GM12878 (cell line): ENCODE data around the gene CMTM2. TPM values are rescaled to one million over a fixed set of nuclear protein-coding genes. Genes with fewer than 3 reads are reported as not detected.

ENCODE experiments used
- ATAC-seq: fragments of 200-7000 bp; cut with Tn5 transposase; 3 replicates; pipeline ENCODE4 v1.9.1; 2020; ENCODE audit warnings: mild to moderate bottlenecking, moderate library complexity
- BruUV-seq: library from RNA; stranded (reverse); fragments of 400-500 nt; replicated peaks from 2 replicates; lab custom pipeline; 2021; lab: Mats Ljungman, UMichigan
- CTCF ChIA-PET: fragments of 300-600 bp; sonication (Branson Sonifier 250); formaldehyde crosslinking; extraction: SDS; loops from one replicate; lab custom pipeline; 2021; ENCODE audit warnings: inconsistent platforms; lab: Yijun Ruan, JAX
- POLR2A ChIA-PET: fragments of 350-600 bp; formaldehyde crosslinking; extraction: SDS; loops from one replicate; lab custom pipeline; 2021; ENCODE audit warnings: inconsistent platforms; lab: Charles Lee
- RAD21 ChIA-PET: fragments of 300-600 bp; sonication (Branson Sonifier 250); formaldehyde crosslinking; loops from one replicate; lab custom pipeline; 2023; ENCODE audit warnings: antibody characterized with exemption; ENCODE audit not compliant: unreplicated experiment; lab: Charles Lee
- SMC1A ChIA-PET: fragments of 300-600 bp; sonication (Branson Sonifier 250); formaldehyde crosslinking; loops from one replicate; lab custom pipeline; 2023; ENCODE audit not compliant: unreplicated experiment, uncharacterized antibody; lab: Charles Lee
- DNase-seq: peaks from one replicate; pipeline ENCODE4 v3.0.0-alpha.2; 2011; ENCODE audit warnings: low read depth, low spot score
- FAIRE-seq: peaks from 3 replicates; lab custom pipeline; 2011; peaks lifted over from hg19 to GRCh38; lab: Jason Lieb, UNC
- H2AFZ ChIP-seq: 2 replicates; pipeline ENCODE4 v1.6.0; 2011; ENCODE audit warnings: low read depth, low read length, control low read depth; ENCODE audit not compliant: control insufficient read depth
- H3K27ac ChIP-seq: 2 replicates; pipeline ENCODE4 v1.5.1; 2011; ENCODE audit warnings: control low read depth; ENCODE audit not compliant: control insufficient read depth, insufficient read depth
- H3K27me3 ChIP-seq, 2 experiments: replicated peaks in 1 of 2; 2 replicates each; pipeline versions ENCODE4 v1.6.0 to v1.6.1; 2011; ENCODE audit warnings: low read length in 1 of 2; ENCODE audit not compliant: control insufficient read depth in 2 of 2, insufficient read depth in 2 of 2
- H3K36me3 ChIP-seq, 2 experiments: 2 replicates each; pipeline ENCODE4 v1.5.1; 2011; ENCODE audit warnings: low read length in 1 of 2; ENCODE audit not compliant: control insufficient read depth in 2 of 2, insufficient read depth in 2 of 2
- H3K4me1 ChIP-seq: 2 replicates; pipeline ENCODE4 v1.6.1; 2011; ENCODE audit warnings: mild to moderate bottlenecking, low read length, moderate library complexity, mixed read lengths; ENCODE audit not compliant: control insufficient read depth, insufficient read depth
- H3K4me2 ChIP-seq: 2 replicates; pipeline ENCODE4 v1.6.0; 2011; ENCODE audit warnings: control low read depth; ENCODE audit not compliant: control insufficient read depth, insufficient read depth
- H3K4me3 ChIP-seq: fragments of 200-600 bp; sonication (generic); 2 replicates; pipeline ENCODE4 v1.5.1; 2016
- H3K79me2 ChIP-seq: 2 replicates; pipeline ENCODE4 v1.6.0; 2011; ENCODE audit warnings: low read length; ENCODE audit not compliant: control insufficient read depth, insufficient read depth
- H3K9ac ChIP-seq: 2 replicates; pipeline ENCODE4 v1.8.0; 2011; ENCODE audit warnings: low read length, control low read depth, mixed read lengths; ENCODE audit not compliant: control insufficient read depth, insufficient read depth
- H3K9me3 ChIP-seq: replicated peaks from 3 replicates; pipeline ENCODE4 v1.5.1; 2011; ENCODE audit warnings: mild to moderate bottlenecking, low read length; ENCODE audit not compliant: control insufficient read depth, insufficient read depth
- H4K20me1 ChIP-seq: 2 replicates; pipeline ENCODE4 v1.6.0; 2011; ENCODE audit not compliant: control insufficient read depth, insufficient read depth
- ATF7 ChIP-seq: fragments of 450-650 bp; IDR thresholded peaks from 2 replicates; pipeline ENCODE4 v1.6.1; 2016; ENCODE audit warnings: low read depth, mild to moderate bottlenecking
- BRCA1 ChIP-seq: IDR thresholded peaks from 2 replicates; pipeline ENCODE4 v1.6.1; 2011; ENCODE audit warnings: low read depth, low read length, improper control_type of control experiment
- CBFB ChIP-seq: IDR thresholded peaks from 2 replicates; pipeline ENCODE4 v1.6.1; 2016; ENCODE audit warnings: antibody characterized with exemption, low read depth
- CBX3 ChIP-seq: fragments of 200-600 bp; sonication (generic); IDR thresholded peaks from 2 replicates; pipeline ENCODE4 v1.6.1; 2016; ENCODE audit warnings: low read depth, borderline replicate concordance
- CREM ChIP-seq: IDR thresholded peaks from 2 replicates; pipeline ENCODE4 v1.6.1; 2014; ENCODE audit warnings: antibody characterized with exemption, low read depth
- EP300 ChIP-seq, 2 experiments: fragments of 150-350 bp in 1 of 2; IDR thresholded peaks; 2 replicates each; pipeline ENCODE4 v1.6.1; 2011 to 2012; ENCODE audit warnings: low read depth in 2 of 2, low read length in 2 of 2, borderline replicate concordance in 1 of 2, improper control_type of control experiment in 1 of 2, inconsistent platforms in 1 of 2; ENCODE audit not compliant: control insufficient read depth in 1 of 2
- ESRRA ChIP-seq: IDR thresholded peaks from 2 replicates; pipeline ENCODE4 v1.6.1; 2012; ENCODE audit warnings: mild to moderate bottlenecking, low read length, improper control_type of control experiment
- GATAD2B ChIP-seq: fragments of 450-650 bp; conservative IDR thresholded peaks from 2 replicates; pipeline ENCODE4 v1.6.1; 2017; ENCODE audit warnings: low read depth, mild to moderate bottlenecking, moderate library complexity
- MEF2B ChIP-seq: fragments of 450-650 bp; IDR thresholded peaks from 2 replicates; pipeline ENCODE4 v1.6.1; 2018; ENCODE audit warnings: mild to moderate bottlenecking, moderate library complexity; ENCODE audit not compliant: partially characterized antibody, poor library complexity, severe bottlenecking
- MLLT1 ChIP-seq: fragments of 450-650 bp; IDR thresholded peaks from 2 replicates; pipeline ENCODE4 v1.6.1; 2016; ENCODE audit warnings: mild to moderate bottlenecking
- NBN ChIP-seq: fragments of 450-650 bp; IDR thresholded peaks from 2 replicates; pipeline ENCODE4 v1.6.1; 2016
- NR2C1 ChIP-seq: fragments of 450-650 bp; IDR thresholded peaks from 2 replicates; pipeline ENCODE4 v1.6.1; 2017; ENCODE audit warnings: antibody characterized with exemption, mild to moderate bottlenecking, moderate library complexity
- NR2C2 ChIP-seq: IDR thresholded peaks from 2 replicates; pipeline ENCODE4 v1.6.1; 2011; ENCODE audit warnings: borderline replicate concordance, low read depth; ENCODE audit not compliant: control insufficient read depth, insufficient read length
- PML ChIP-seq: IDR thresholded peaks from 2 replicates; pipeline ENCODE4 v1.6.1; 2012; ENCODE audit warnings: low read length, inconsistent platforms
- POLR2AphosphoS2 ChIP-seq: IDR thresholded peaks from 2 replicates; pipeline ENCODE4 v1.6.1; 2011; ENCODE audit warnings: low read depth, mild to moderate bottlenecking, low read length, improper control_type of control experiment, moderate library complexity
- RBBP5 ChIP-seq: fragments of 200-600 bp; sonication (generic); conservative IDR thresholded peaks from 2 replicates; pipeline ENCODE4 v1.6.1; 2016
- RUNX3 ChIP-seq: IDR thresholded peaks from 2 replicates; pipeline ENCODE4 v1.6.1; 2012; ENCODE audit warnings: low read length, inconsistent platforms
- SUZ12 ChIP-seq: fragments of 200-600 bp; sonication (generic); IDR thresholded peaks from one replicate; pipeline ENCODE4 v1.6.1; 2018; ENCODE audit warnings: antibody characterized with exemption, mild to moderate bottlenecking; ENCODE audit not compliant: unreplicated experiment
- USF2 ChIP-seq: IDR thresholded peaks from 2 replicates; pipeline ENCODE4 v1.6.1; 2011; ENCODE audit warnings: low read depth, low read length, improper control_type of control experiment, borderline replicate concordance
- WGBS: methylation state at CpG from one replicate; pipeline ENCODE4 v1.1.6; 2016; ENCODE audit warnings: low lambda C conversion rate; ENCODE audit not compliant: insufficient replicate concordance, insufficient coverage; ENCODE audit errors: missing lambda C conversion rate; 5-methylcytosine and 5-hydroxymethylcytosine counted together
- in situ Hi-C: fragments of 300-500 bp; cut with MboI; formaldehyde crosslinking; loops from 9 replicates; pipeline ENCODE4 v1.14.3; 2018; ENCODE audit warnings: mixed read lengths
- intact Hi-C: fragments of 100-400 bp; cut with micrococcal nuclease; formaldehyde crosslinking; loops from one replicate; pipeline ENCODE4 v1.14.2; 2022; ENCODE audit not compliant: unreplicated experiment
- polyA plus RNA-seq, 11 experiments: library from polyadenylated mRNA; depleted of rRNA in 4 of 11; unstranded in 6 of 11; stranded (reverse) in 5 of 11; fragments of >200 nt; fragmentation: Nextera tagmentation in 4 of 11; fragmentation: Illumina TruSeq in 1 of 11; extraction: Ambion mirVana in 4 of 11; extraction: Trizol in 1 of 11; gene quantifications; 1 replicate in 1 of 11; 2 replicates in 10 of 11; pipeline versions ENCODE4 v1.2.1 to v1.2.3, GENCODE V29; 2011 to 2016; ENCODE audit warnings: inconsistent platforms in 2 of 11, missing spikeins in 2 of 11, low read depth in 1 of 11
- total RNA-seq, 4 experiments: library from RNA; depleted of rRNA in 3 of 4; stranded (reverse); fragments of >200 nt in 3 of 4; fragmentation: Illumina TruSeq in 1 of 4; extraction: Trizol in 1 of 4; gene quantifications; 2 replicates each; pipeline versions ENCODE4 v1.2.1 to v1.2.3, GENCODE V29; 2013 to 2021
- TF ChIP-seq, protein P1 (sequence below): fragments of 450-650 bp; IDR thresholded peaks from 2 replicates; pipeline ENCODE4 v1.6.1; 2017; ENCODE audit warnings: low read depth, mild to moderate bottlenecking, moderate library complexity

Gene CMTM2
- total and polyA plus RNA-seq, 10 of the 15 experiments (the other 5 are each of a cell fraction or from before 2014, with no cell fraction given) = 0.26 to 0.34 TPM; not detected in 8

DNA sequence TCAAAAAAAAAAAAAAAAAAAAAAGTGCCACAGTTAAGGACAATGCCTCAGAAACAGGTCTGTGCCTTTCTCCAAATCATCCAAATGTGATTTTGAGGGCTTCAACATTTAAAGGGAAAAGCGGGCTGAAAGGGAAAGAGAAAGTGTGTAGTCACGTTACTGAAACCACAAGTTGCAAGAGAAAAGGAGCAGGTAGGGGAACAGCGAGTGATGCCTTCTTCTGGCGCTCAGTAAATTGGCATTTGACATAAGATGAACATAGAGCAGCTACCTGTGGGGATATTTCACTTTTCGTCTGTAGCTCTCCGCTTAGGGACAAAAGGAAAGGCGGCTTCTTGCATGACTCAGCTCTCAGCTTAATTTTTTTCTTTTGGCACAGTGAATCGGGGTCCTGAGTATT lies 11.1 kb downstream of the CMTM2 start:
- DNase-seq (no peak), FAIRE-seq (no peak), ATAC-seq (peak; percentile 70)
- under 1% methylated on average over 8 of the region's 8 CpGs for WGBS
- intact Hi-C loops (no loop called here), in situ Hi-C loops (no loop called here)
- ChIA-PET POLR2A (interaction anchor here (0.6 to 2.0 kb wide), 3 partner anchors 14 to 105 kb away, joined by 3 to 4 read pairs (median 3); no protein-coding TSS in a partner anchor), RAD21 (interaction anchor here (0.6 to 3.1 kb wide), 13 partner anchors 14 to 184 kb away, joined by 3 to 51 read pairs (median 5); partner anchors contain the start of genes CKLF and CMTM3), SMC1A (interaction anchor here (0.7 to 2.6 kb wide), 15 partner anchors 9 to 233 kb away, joined by 3 to 30 read pairs (median 6); partner anchors contain the start of genes CKLF and CMTM3), CTCF (interaction anchor here (0.6 to 3.1 kb wide), 24 partner anchors 9 to 277 kb away, joined by 3 to 61 read pairs (median 7); partner anchors contain the start of gene CMTM3)
- Histone ChIP-seq H3K27ac (no peak overlapping the region), H3K79me2 (no peaks in the 10 kb centered on the region), H3K4me2 (peak overlapping the region; percentile 82), H3K4me3 (peak overlapping the region; percentile 43; the same call in 1 of the 2 replicates), H3K27me3 (peaks cover 0 to 4% of the 10 kb centered on the region in 2 experiments; a peak in 1 of 4 replicates), H2AFZ (peak overlapping the region; percentile 2), H4K20me1 (no peaks in the 10 kb centered on the region), H3K9me3 (no peaks in the 10 kb centered on the region; the same call in 2 of the 3 replicates), H3K9ac (no peak overlapping the region), H3K4me1 (peaks cover 4% of the 10 kb centered on the region), H3K36me3 (no peaks in the 10 kb centered on the region)
- no TSS peak for BruUV-seq
- no peak for TF ChIP-seq CBFB
- no peak for TF ChIP-seq GATAD2B
- TF ChIP-seq BRCA1 = no peak
- TF ChIP-seq NBN = peak; percentile 69; the same call in 1 of the 2 replicates
- no peak for TF ChIP-seq CBX3
- TF ChIP-seq MLLT1 = peak; percentile 62
- no peak for TF ChIP-seq RBBP5
- TF ChIP-seq NR2C2 = no peak
- no peak for TF ChIP-seq EP300 (IDR thresholded peaks at IDR 0.05; ENCODE audit: borderline replicate concordance in 1 of 2, control insufficient read depth in 1 of 2, low read depth in 2 of 2, low read length in 2 of 2)
- TF ChIP-seq PML = no peak
- TF ChIP-seq NR2C1 = no peak
- TF ChIP-seq, protein P1, sequence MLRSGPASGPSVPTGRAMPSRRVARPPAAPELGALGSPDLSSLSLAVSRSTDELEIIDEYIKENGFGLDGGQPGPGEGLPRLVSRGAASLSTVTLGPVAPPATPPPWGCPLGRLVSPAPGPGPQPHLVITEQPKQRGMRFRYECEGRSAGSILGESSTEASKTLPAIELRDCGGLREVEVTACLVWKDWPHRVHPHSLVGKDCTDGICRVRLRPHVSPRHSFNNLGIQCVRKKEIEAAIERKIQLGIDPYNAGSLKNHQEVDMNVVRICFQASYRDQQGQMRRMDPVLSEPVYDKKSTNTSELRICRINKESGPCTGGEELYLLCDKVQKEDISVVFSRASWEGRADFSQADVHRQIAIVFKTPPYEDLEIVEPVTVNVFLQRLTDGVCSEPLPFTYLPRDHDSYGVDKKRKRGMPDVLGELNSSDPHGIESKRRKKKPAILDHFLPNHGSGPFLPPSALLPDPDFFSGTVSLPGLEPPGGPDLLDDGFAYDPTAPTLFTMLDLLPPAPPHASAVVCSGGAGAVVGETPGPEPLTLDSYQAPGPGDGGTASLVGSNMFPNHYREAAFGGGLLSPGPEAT = peak; percentile 54; the same call in 1 of the 2 replicates
- no peak for TF ChIP-seq USF2
- TF ChIP-seq RUNX3 = peak; percentile 83
- no peak for TF ChIP-seq POLR2AphosphoS2
- peak; percentile 28; the same call in 1 of the 2 replicates for TF ChIP-seq ATF7
- TF ChIP-seq CREM = no peak
- no peak for TF ChIP-seq ESRRA
- TF ChIP-seq MEF2B = no peak
- no peak for TF ChIP-seq SUZ12
